Keratinocyte (primary cell): ENCODE results near the gene ZNRD2. TPM values are rescaled to one million over a fixed set of nuclear protein-coding genes. Genes with fewer than 3 reads are reported as not detected.

Experiments
- DNase-seq: peaks from one replicate; pipeline ENCODE4 v3.0.0-alpha.2; 2011; ENCODE audit warnings: low read depth, missing footprints, low spot score
- FAIRE-seq: peaks from 2 replicates; lab custom pipeline; 2011; peaks lifted over from hg19 to GRCh38; lab: Jason Lieb, UNC
- H2AFZ ChIP-seq: 2 replicates; pipeline ENCODE4 v1.6.0; 2012; ENCODE audit warnings: low read length, control low read depth, inconsistent platforms; ENCODE audit not compliant: control insufficient read depth
- H3K27ac ChIP-seq: 2 replicates; pipeline ENCODE4 v1.5.1; 2011; ENCODE audit warnings: low read length; ENCODE audit not compliant: control insufficient read depth, insufficient read depth
- H3K27me3 ChIP-seq: 3 replicates; pipeline ENCODE4 v1.6.0; 2011; ENCODE audit warnings: low read length; ENCODE audit not compliant: control insufficient read depth, insufficient read depth; ENCODE audit errors: extremely low read depth
- H3K36me3 ChIP-seq, 2 experiments: 2 replicates in 1 of 2; 3 replicates in 1 of 2; pipeline ENCODE4 v1.5.1; 2011; ENCODE audit warnings: low read length in 2 of 2, mild to moderate bottlenecking in 1 of 2; ENCODE audit not compliant: control insufficient read depth in 2 of 2, insufficient read depth in 2 of 2; ENCODE audit errors: extremely low read depth in 1 of 2
- H3K4me1 ChIP-seq: 3 replicates; pipeline ENCODE4 v1.5.1; 2011; ENCODE audit warnings: low read length; ENCODE audit not compliant: control insufficient read depth, insufficient read depth; ENCODE audit errors: extremely low read depth
- H3K4me2 ChIP-seq: 3 replicates; pipeline ENCODE4 v1.6.0; 2011; ENCODE audit warnings: low read depth, low read length; ENCODE audit not compliant: control insufficient read depth, insufficient read depth; ENCODE audit errors: extremely low read depth
- H3K4me3 ChIP-seq, 3 experiments: fragments of 200-600 bp in 1 of 3; sonication (generic) in 1 of 3; 2 replicates in 2 of 3; 3 replicates in 1 of 3; pipeline ENCODE4 v1.5.1; 2011 to 2016; ENCODE audit warnings: low read length in 3 of 3, mild to moderate bottlenecking in 3 of 3, control low read depth in 2 of 3, inconsistent platforms in 1 of 3, low read depth in 1 of 3, mixed read lengths in 1 of 3, mixed run types in 1 of 3, moderate library complexity in 1 of 3; ENCODE audit not compliant: control insufficient read depth in 2 of 3, insufficient read depth in 2 of 3; ENCODE audit errors: extremely low read depth in 1 of 3
- H3K79me2 ChIP-seq: 2 replicates; pipeline ENCODE4 v1.6.0; 2012; ENCODE audit warnings: low read length; ENCODE audit not compliant: control insufficient read depth, insufficient read depth
- H3K9ac ChIP-seq: 3 replicates; pipeline ENCODE4 v1.6.0; 2011; ENCODE audit warnings: low read length; ENCODE audit not compliant: control insufficient read depth, insufficient read depth; ENCODE audit errors: extremely low read depth
- H3K9me1 ChIP-seq: 3 replicates; pipeline ENCODE4 v1.6.0; 2011; ENCODE audit warnings: low read length; ENCODE audit not compliant: control insufficient read depth, insufficient read depth; ENCODE audit errors: extremely low read depth
- H3K9me3 ChIP-seq: 2 replicates; pipeline ENCODE4 v1.5.1; 2012; ENCODE audit warnings: low read depth, low read length; ENCODE audit not compliant: control insufficient read depth
- H4K20me1 ChIP-seq: 3 replicates; pipeline ENCODE4 v1.6.0; 2011; ENCODE audit warnings: low read length; ENCODE audit not compliant: control insufficient read depth, insufficient read depth; ENCODE audit errors: extremely low read depth
- CTCF ChIP-seq, 3 experiments: IDR thresholded peaks in 1 of 3; conservative IDR thresholded peaks in 1 of 3; optimal IDR thresholded peaks in 1 of 3; 2 replicates in 2 of 3; 3 replicates in 1 of 3; pipeline versions ENCODE3 to v1.5.1; 2011; ENCODE audit warnings: low read length in 3 of 3, mild to moderate bottlenecking in 3 of 3, moderate library complexity in 2 of 3, control low read depth in 1 of 3, inconsistent platforms in 1 of 3; ENCODE audit not compliant: insufficient read depth in 2 of 3; ENCODE audit errors: extremely low read depth in 1 of 3
- EZH2 ChIP-seq: IDR thresholded peaks from one replicate; pipeline ENCODE4 v1.6.1; 2012; ENCODE audit warnings: inconsistent platforms, mild to moderate bottlenecking, low read length, moderate library complexity
- dilution Hi-C: fragments of 300-500 bp; cut with MboI; formaldehyde crosslinking; loops from one replicate; pipeline ENCODE4 v1.7.0; 2020; ENCODE audit warnings: low sequenced_read_pairs; ENCODE audit not compliant: extremely low pct_ligation_motif_present
- polyA plus RNA-seq, 5 experiments: library from polyadenylated mRNA; depleted of rRNA in 3 of 5; stranded (reverse) in 3 of 5; stranded (forward) in 1 of 5; unstranded in 1 of 5; fragments of >200 nt; gene quantifications; 1 replicate in 1 of 5; 2 replicates in 3 of 5; 3 replicates in 1 of 5; pipeline versions ENCODE4 v1.2.1 to v1.2.3, GENCODE V29; 2011 to 2012; ENCODE audit warnings: missing spikeins in 2 of 5, low read depth in 1 of 5, low replicate concordance in 1 of 5

Gene ZNRD2
- polyA plus RNA-seq, 1 donor (not counting 4 experiments of a cell fraction or from before 2014, with no cell fraction given), result 33.6 TPM

DNA sequence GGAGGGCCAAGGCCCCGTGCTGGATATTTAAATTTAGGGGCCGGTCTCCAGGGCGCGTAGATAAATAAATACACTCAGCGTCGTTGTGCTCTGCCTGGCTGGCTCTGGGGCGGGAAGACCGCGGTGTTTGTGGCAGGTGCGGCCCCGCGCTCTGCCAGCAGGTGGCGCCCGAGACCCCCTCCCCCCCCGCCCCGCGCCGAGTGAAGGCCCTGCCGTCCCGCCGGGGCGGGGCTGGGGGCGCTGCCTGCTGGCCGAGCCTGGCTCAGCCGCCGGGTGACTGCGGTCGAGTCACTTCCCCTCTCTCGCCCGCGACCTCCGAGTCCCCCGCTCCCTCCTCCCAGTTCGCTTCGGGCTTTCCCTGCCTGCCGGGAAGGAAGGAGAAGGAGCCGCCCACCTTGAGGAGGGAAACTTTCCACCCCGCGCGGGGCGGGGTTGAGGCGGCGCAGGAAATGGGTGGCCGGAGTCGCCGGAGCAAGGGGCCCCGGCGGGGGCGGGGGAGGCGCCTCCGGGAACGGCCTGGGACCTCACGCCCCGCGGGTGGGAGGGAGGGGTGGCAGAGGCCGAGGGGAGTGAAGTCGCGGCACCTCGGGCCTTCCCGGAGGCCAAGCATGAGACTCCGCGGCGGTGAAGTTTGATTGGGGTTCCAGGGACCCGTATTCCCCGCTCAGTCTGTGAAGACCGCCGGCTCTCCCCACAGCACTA is 4.0 kb downstream of the ZNRD2 start:
- FAIRE-seq, result no peak

GRCh38 chr11:65574811-65575567 is 4.7 kb downstream of the ZNRD2 start:
- dilution Hi-C loops, result no loop called here
- Histone ChIP-seq H3K4me2 (peak overlapping the region; percentile 63), H4K20me1 (peaks cover 8% of the 10 kb centered on the region), H3K9ac (peak overlapping the region; percentile 43), H3K27ac (peak overlapping the region; percentile 47), H3K9me3 (no peaks in the 10 kb centered on the region), H3K79me2 (peaks cover 23% of the 10 kb centered on the region), H3K9me1 (no peaks in the 10 kb centered on the region), H3K4me1 (peaks cover 55% of the 10 kb centered on the region), H2AFZ (no peak overlapping the region), H3K4me3 (peak overlapping the region; percentile 21 to 61 (median 32)), H3K27me3 (no peaks in the 10 kb centered on the region), H3K36me3 (peaks cover under 1 to 4% of the 10 kb centered on the region in 2 experiments)
- DNase-seq (no peak), FAIRE-seq (no peak)
- TF ChIP-seq EZH2 (no peak), CTCF (optimal IDR thresholded peaks at IDR 0.05 in 1 of 3, IDR thresholded peaks at IDR 0.05 in 1 of 3, conservative IDR thresholded peaks at IDR 0.05 in 1 of 3; ENCODE audit: extremely low read depth in 1 of 3, insufficient read depth in 2 of 3, low read length in 3 of 3) (no peak)

More for the DNA sequence above, 4.0 kb downstream of the ZNRD2 start:
- H3K79me2 ChIP-seq, result peaks cover 25% of the 10 kb centered on the region
- no peak overlapping the region for H2AFZ ChIP-seq
- peak overlapping the region; percentile 21 to 85 (median 51) for H3K4me3 ChIP-seq
- H3K4me2 ChIP-seq, result peak overlapping the region; percentile 91
- dilution Hi-C loops, result no loop called here
- no peak for DNase-seq
- peak overlapping the region; percentile 47 for H3K27ac ChIP-seq
- peaks cover 57% of the 10 kb centered on the region for H3K4me1 ChIP-seq
- no peaks in the 10 kb centered on the region for H3K9me1 ChIP-seq
- TF ChIP-seq CTCF (optimal IDR thresholded peaks at IDR 0.05 in 1 of 3, IDR thresholded peaks at IDR 0.05 in 1 of 3, conservative IDR thresholded peaks at IDR 0.05 in 1 of 3; ENCODE audit: extremely low read depth in 1 of 3, insufficient read depth in 2 of 3, low read length in 3 of 3), result peak in 2 of 3 experiments; percentile 46 to 73
- TF ChIP-seq EZH2, result no peak
- peaks cover 0 to 2% of the 10 kb centered on the region in 2 experiments for H3K36me3 ChIP-seq
- H3K27me3 ChIP-seq, result no peaks in the 10 kb centered on the region
- peaks cover 8% of the 10 kb centered on the region for H4K20me1 ChIP-seq
- H3K9me3 ChIP-seq, result no peaks in the 10 kb centered on the region
- peak overlapping the region; percentile 48 for H3K9ac ChIP-seq
